ENCODE data around the gene KIF16B.

DNA sequence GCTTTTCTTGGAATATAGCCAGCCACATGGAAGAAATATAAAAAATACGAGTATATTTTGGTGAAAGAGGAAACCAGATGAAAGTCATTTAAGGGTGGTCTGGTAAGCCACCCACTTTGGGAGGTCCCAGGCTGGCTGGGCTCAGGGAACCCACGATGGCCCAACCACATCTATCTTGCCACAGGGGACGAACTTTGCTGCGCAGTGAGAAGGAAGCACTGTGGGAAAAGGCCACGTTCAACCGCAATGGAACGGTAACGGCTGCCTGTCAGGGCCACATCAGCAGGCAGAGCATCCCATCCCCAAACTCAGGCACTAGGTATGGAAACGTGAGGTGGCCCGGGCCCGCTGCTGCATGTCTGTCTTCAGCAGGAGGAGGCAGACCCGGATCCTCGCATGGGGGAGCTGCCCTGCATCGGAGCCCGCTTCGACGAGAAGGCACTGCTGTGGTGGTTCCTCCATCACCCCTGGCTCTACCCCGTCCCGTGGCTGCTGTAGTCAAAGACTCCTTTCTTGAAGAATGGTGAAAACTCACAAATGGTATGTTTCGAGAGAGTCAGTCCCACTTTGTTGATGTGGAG, 300.4 kb downstream of the KIF16B start:
- no peak for TF ChIP-seq SIN3A (IDR thresholded peaks at IDR 0.05; ENCODE audit: borderline replicate concordance, insufficient read depth, low read length)
- TF ChIP-seq, protein P1, sequence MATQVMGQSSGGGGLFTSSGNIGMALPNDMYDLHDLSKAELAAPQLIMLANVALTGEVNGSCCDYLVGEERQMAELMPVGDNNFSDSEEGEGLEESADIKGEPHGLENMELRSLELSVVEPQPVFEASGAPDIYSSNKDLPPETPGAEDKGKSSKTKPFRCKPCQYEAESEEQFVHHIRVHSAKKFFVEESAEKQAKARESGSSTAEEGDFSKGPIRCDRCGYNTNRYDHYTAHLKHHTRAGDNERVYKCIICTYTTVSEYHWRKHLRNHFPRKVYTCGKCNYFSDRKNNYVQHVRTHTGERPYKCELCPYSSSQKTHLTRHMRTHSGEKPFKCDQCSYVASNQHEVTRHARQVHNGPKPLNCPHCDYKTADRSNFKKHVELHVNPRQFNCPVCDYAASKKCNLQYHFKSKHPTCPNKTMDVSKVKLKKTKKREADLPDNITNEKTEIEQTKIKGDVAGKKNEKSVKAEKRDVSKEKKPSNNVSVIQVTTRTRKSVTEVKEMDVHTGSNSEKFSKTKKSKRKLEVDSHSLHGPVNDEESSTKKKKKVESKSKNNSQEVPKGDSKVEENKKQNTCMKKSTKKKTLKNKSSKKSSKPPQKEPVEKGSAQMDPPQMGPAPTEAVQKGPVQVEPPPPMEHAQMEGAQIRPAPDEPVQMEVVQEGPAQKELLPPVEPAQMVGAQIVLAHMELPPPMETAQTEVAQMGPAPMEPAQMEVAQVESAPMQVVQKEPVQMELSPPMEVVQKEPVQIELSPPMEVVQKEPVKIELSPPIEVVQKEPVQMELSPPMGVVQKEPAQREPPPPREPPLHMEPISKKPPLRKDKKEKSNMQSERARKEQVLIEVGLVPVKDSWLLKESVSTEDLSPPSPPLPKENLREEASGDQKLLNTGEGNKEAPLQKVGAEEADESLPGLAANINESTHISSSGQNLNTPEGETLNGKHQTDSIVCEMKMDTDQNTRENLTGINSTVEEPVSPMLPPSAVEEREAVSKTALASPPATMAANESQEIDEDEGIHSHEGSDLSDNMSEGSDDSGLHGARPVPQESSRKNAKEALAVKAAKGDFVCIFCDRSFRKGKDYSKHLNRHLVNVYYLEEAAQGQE (IDR thresholded peaks at IDR 0.05; ENCODE audit: insufficient read depth in 1 of 2, low read depth in 2 of 2, low read length in 2 of 2): no peak
- no peak for TF ChIP-seq POLR2AphosphoS5 (IDR thresholded peaks at IDR 0.05; ENCODE audit: low read depth, low read length)
- no peak for TF ChIP-seq TAF1 (IDR thresholded peaks at IDR 0.05; ENCODE audit: borderline replicate concordance, insufficient read depth, low read length)
- no peak for TF ChIP-seq FOXP2 (optimal IDR thresholded peaks at IDR 0.05; ENCODE audit: borderline replicate concordance, extremely low read depth, extremely low read length, insufficient read depth)
